ENCODE data around the gene MMP13.
A peak's percentile ranks its signal among the peaks of the same experiment; 100 is the strongest.
"Not testable (repeated sequence)": the region's sequence is repeated elsewhere in the genome, so short reads cannot be mapped to it uniquely, and the experiment has no call there.

Gene MMP13

GRCh38 chr11:102955624-102956023 lies at the start of gene MMP13:
MMP13 (minus strand) TSS chr11:102955732; CDS start chr11:102955705, 27 bp downstream.
- no peak for DNase-seq (ENCODE audit: low read depth in 2 of 2)

GRCh38 chr11:103004234-103004633 lies 48.7 kb upstream of the MMP13 start:
- DNase-seq (ENCODE audit: low read depth in 2 of 2) = not testable (repeated sequence)

GRCh38 chr11:102994105-102994504 lies 38.6 kb upstream of the MMP13 start:
- DNase-seq (ENCODE audit: low read depth in 2 of 2) = no peak

GRCh38 chr11:102991776-102992175 lies 36.2 kb upstream of the MMP13 start:
- no peak for DNase-seq (ENCODE audit: low read depth in 2 of 2)

GRCh38 chr11:102990145-102990544 lies 34.6 kb upstream of the MMP13 start:
- DNase-seq (ENCODE audit: low read depth in 2 of 2) = no peak

DNA sequence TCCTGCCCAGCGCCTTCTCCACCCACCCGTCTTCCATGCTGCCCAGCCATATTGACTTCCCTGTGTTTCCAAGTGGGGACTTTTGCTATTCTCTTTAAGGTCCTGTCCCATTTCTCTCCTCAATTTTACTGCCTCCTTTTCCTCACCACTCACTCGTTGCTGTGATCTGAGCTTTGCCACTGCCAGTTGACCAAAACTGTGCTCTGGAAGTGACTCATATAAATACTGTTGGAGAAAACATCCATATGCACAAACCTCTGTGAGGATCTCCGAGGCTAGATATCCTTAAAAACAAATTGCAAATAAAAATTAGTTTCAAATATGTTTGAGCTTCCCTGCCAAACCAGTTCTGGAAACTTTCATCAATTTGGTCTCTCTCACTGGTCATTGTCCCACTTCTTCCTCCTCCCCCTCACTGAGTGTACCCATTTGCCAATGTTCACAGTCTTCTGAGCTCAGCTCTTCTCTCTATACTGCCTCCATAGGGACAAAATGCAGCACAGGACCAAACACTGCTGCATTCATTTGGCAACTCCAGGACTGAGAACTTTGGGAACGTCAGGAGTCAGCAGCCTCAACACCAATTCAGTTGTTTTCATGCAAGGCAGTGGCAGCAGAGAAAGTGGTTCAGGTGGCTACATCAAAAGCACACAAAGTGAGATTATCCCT lies 34.0 kb upstream of the MMP13 start:
- DNase-seq (ENCODE audit: low read depth in 2 of 2) = no peak

DNA sequence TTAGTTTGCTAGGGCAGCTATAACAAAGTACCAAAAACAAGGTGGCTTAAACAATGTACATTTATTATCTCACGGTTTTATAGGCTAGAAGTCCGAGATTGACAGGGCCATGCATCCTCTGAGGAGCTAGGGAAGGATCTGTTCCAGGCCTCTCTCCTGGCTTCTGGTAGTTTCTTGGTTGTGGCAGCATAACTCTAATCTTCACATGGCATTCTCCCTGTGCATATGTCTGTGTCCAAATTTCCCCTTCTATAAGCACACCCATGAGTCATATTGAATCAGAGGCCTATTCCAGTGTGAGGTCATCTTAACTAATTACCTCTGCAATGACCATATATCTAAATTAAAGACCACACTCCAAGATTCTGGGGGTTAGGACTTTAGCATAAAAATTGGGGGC lies 31.3 kb upstream of the MMP13 start:
- no peak for DNase-seq (ENCODE audit: low read depth in 2 of 2)

- DNase-seq (ENCODE audit: low read depth in 2 of 2) = no peak
Observed at GRCh38 chr11:102985850-102986249, 30.3 kb upstream of the MMP13 start.

DNA sequence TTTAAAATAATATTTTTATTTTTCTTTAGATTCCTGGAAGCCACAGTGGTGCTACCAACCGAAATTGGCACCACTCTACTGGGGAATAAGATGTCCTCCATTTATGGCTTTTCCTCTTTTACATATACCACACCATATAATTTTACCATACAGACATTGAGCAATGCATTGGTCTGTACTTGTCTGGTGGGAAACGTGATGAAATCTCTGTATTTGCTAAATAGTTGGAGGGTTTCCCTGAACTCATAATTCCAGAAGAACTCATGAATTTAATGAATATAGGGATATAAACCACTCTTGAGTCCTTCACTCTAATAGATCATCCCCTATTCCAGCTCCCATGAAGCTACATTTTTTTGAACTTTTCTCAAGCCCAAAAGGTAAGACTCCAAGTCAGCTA lies 28.0 kb upstream of the MMP13 start:
- DNase-seq (ENCODE audit: low read depth in 2 of 2) = no peak

- no peak for DNase-seq (ENCODE audit: low read depth in 2 of 2)
Observed at GRCh38 chr11:102981324-102981910, 25.9 kb upstream of the MMP13 start.

DNA sequence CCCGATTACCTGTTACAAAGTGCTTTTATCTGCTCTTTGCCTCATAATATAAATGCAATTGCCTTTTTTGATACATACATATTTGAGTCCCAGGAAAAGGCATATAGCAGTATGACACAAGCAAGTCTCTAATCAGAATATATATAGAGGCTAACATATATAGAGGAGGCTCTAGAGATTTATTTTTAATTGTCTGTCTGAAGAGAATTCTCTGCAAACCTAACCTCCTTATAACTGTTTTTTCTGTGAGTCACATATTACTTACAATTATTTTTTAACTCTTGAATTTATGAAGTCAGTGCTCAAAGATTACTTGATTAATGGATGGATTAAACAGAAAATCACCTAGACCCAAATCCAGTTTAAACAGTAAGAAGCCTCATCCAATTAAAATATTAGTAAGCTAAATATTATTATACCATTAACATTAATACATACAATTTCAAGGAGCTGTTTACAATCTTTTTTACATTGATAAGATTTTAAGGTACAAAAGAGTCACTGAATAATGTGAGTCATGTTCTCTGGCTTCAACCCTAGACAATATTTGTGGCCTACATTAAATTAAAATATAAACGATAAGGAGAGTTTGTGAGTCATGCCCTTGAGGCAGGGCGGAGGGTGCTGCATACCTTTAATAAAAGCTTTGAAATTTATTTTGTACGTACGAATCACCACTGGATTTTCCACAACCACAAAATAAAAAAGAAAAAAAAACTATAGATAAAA lies 19.2 kb upstream of the MMP13 start:
- no peak for DNase-seq (ENCODE audit: low read depth in 2 of 2)

- DNase-seq (ENCODE audit: low read depth in 2 of 2) = not testable (repeated sequence)
Observed at GRCh38 chr11:102973698-102974097, 18.2 kb upstream of the MMP13 start.

DNA sequence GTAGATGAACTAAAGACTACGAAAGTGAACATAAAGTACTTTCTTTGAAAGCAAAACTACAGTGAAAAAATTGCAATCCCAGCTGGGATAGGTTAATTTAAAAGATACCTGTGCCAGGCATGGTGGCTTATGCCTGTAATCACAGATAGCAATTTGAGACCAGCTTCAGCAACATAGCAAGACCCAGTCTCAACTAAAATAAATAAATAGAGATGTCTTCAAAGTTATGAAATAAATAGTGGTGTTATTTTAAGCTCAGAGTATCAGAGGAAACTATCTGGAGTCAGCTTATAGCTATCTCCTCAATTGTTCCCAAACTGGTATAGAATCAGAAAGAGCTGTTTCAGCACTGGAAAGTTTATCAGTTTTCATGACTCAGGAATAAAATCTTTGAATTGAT lies 17.3 kb upstream of the MMP13 start:
- DNase-seq (ENCODE audit: low read depth in 2 of 2) = no peak

- no peak for DNase-seq (ENCODE audit: low read depth in 2 of 2)
Observed at GRCh38 chr11:102971766-102972165, 16.2 kb upstream of the MMP13 start.

DNA sequence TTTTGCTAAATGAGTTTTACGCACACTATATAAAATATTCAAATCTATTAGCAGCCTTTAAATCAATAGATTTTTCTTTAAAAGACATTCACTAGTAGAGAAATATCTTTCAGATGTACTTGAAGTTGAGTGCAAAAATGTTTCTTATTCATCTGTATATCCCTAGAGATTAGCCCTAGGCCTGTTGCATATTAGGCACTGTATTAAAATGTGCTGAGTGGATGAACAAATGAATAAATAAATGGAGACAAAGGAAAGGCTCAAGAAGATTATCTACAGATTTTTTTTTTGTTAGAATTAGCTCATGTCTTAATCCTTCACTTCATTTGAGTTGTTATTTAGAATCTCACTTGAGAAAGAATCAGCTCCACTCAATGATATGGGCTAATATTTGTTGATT lies 12.0 kb upstream of the MMP13 start:
- no peak for DNase-seq (ENCODE audit: low read depth in 2 of 2)

- DNase-seq (ENCODE audit: low read depth in 2 of 2) = no peak
Observed at GRCh38 chr11:102966011-102966410, 10.5 kb upstream of the MMP13 start.

DNA sequence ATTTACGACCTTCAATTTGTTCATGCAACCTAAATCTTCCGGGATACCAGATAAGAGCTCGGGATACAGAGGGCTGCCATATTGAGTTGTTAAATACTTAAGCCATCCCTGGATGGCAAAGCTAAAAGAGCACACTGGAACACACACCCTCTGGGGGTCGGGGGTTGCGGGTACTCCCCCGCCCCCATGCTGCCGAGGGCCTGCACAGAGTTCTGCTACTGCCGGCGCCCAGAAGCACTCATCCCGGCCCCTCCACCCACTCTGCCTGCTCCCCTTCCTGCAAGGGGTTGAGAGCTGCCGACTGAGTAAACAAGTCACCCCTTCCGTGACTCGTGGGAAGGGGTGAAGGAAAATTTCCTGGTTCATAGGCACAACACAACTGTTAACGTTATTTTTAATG lies 9.3 kb upstream of the MMP13 start:
- DNase-seq (ENCODE audit: low read depth in 2 of 2) = no peak

DNA sequence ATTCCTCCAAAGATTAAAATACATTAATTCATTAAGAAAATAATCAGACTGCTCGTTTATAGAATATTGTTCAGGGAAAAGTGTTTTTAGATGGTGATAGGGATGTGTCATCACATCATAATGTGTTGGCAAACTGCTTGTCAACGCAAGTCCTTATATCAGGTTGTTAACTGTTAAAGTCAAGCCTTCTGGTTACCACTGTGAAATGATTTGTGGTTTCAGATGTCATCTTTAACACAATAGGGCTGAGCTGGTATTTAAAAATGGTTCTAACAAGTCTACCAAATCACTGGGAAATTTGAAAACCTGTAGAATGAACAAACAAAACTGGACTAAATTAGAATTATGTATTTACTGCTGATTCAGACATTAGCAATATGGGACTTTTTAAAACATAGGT lies 2.4 kb upstream of the MMP13 start:
- DNase-seq (ENCODE audit: low read depth in 2 of 2) = no peak

DNA sequence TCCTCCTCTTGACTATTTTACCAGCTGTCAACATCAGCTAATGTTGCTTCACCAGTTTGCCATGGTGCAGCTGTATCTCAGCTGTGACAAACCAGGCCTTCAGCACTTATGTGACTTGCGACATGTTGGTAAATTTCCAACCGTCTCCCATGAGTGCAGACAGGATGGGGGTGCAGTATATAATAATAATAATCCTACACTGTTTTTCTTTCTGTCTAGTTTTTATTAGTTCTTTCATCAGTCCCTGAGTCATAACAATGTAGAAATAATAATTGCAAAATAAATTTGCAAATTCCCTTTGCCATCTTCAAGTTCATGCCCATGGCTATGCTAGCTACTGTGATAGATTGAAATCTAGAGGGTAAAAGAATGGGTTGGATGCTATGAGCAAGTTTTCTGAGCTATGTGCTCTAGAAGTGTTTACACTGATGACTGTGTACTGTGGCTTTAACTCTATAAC lies 4.9 kb downstream of the MMP13 start:
- no peak for DNase-seq (ENCODE audit: low read depth in 2 of 2)

DNA sequence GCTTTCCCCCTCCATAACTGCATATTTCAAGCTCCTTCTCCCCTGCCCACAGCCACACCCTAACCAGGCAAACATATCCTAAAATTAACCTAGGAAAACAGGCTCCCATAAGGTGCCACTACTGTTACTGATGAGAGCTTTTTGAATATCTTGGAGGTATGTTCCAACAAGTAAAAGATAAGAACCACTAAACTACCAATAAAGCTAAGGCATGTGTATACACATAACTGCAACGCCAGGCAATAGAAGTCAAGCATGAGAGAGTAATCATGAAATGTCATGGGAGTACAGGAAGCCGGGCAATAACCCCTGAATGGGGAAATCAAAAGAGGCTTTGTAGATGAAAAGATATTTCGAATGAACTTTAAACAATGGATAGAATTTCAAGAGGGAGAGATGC lies 9.3 kb downstream of the MMP13 start:
- DNase-seq (ENCODE audit: low read depth in 2 of 2) = no peak

- peak in 1 of 2 donors; percentile 17 for DNase-seq (ENCODE audit: low read depth in 2 of 2)
Observed at GRCh38 chr11:102940714-102941588, 14.6 kb downstream of the MMP13 start.
